Measurements from ENCODE around the gene DIS3L2.

- TF ChIP-seq POLR2A (IDR thresholded peaks at IDR 0.05), result no peak
- no peak for TF ChIP-seq CTCF (IDR thresholded peaks at IDR 0.05)
These were observed 367.3 kb downstream of the DIS3L2 start for GRCh38 chr2:232328516-232329460.

Data from uterus (tissue), 2 donors.